ENCODE data around the gene FXYD5. TPM values are rescaled to one million over a fixed set of nuclear protein-coding genes. Genes with fewer than 3 reads are reported as not detected.

The FXYD5 gene
- total RNA-seq, 1 experiment from 2014 or later: 12.7 TPM

DNA sequence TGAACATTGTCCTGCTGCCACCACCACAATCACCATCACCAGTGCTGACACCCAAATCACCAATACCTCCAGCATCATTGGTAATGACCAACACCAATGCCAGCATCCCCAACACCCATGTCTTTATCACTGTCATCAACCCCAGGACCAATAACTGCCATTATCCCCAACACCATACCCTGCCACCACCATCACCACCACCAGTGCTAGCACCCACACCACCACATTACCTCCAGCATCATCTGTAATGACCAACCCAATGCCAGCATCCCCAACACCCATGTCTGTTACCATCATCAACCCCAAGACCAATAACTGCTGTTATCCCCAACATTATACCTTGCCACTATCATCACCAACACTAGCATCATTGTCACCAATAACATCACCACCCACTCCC, 22.3 kb upstream of the FXYD5 start:
- DNase-seq (ENCODE audit: low spot score): no peak
- intact Hi-C loops (cut with micrococcal nuclease; ENCODE audit: unreplicated experiment): no loop called here
- Histone ChIP-seq H3K27ac (ENCODE audit: low read depth, low read length, poor library complexity, severe bottlenecking) (no peak overlapping the region), H3K4me3 (ENCODE audit: low read depth, low read length, poor library complexity, severe bottlenecking) (no peak overlapping the region), H3K4me1 (ENCODE audit: insufficient read depth, low read length, poor library complexity, severe bottlenecking) (no peaks in the 10 kb centered on the region), H3K9me3 (ENCODE audit: low read depth, low read length, poor library complexity, severe bottlenecking) (no peaks in the 10 kb centered on the region), H3K36me3 (ENCODE audit: insufficient read depth, low read length, poor library complexity, severe bottlenecking) (no peaks in the 10 kb centered on the region), H3K27me3 (replicated peaks; ENCODE audit: insufficient read depth, low read depth, low read length, poor library complexity) (no peaks in the 10 kb centered on the region)
- no peak for TF ChIP-seq EZH2 (IDR thresholded peaks at IDR 0.05; ENCODE audit: borderline replicate concordance, low read depth, low read length, poor library complexity, severe bottlenecking)
- TF ChIP-seq CTCF (conservative IDR thresholded peaks at IDR 0.05; ENCODE audit: low read depth, low read length): no peak
- no TSS peak for BruUV-seq (replicated peaks)
- CTCF ChIA-PET: no interaction called here
- POLR2A ChIA-PET (ENCODE audit: low non-redundant PET): no interaction called here

DNA sequence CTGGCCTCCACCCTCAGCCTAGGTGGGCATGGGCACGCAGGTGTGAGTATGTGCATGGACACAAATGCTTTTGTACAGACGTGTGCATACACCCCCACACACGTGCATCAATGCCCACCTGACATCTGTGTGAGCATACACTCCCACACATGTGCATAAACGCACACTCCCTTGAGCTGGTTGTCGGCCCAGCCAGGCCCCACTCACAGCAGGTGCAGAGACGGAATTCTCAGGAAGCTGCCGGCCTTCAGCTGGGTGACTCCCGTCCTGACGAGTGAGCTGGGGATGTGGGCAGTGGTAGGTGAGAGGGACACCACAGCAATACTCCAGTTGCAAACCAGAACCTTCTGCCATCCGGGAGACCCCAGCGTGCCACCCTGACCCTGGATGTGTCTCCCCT, 20.7 kb upstream of the FXYD5 start:
- TF ChIP-seq CTCF (conservative IDR thresholded peaks at IDR 0.05; ENCODE audit: low read depth, low read length) (no peak), EZH2 (IDR thresholded peaks at IDR 0.05; ENCODE audit: borderline replicate concordance, low read depth, low read length, poor library complexity, severe bottlenecking) (no peak)
- Histone ChIP-seq H3K27ac (ENCODE audit: low read depth, low read length, poor library complexity, severe bottlenecking) (no peak overlapping the region), H3K36me3 (ENCODE audit: insufficient read depth, low read length, poor library complexity, severe bottlenecking) (no peaks in the 10 kb centered on the region), H3K9me3 (ENCODE audit: low read depth, low read length, poor library complexity, severe bottlenecking) (no peaks in the 10 kb centered on the region), H3K4me1 (ENCODE audit: insufficient read depth, low read length, poor library complexity, severe bottlenecking) (no peaks in the 10 kb centered on the region), H3K4me3 (ENCODE audit: low read depth, low read length, poor library complexity, severe bottlenecking) (no peak overlapping the region), H3K27me3 (replicated peaks; ENCODE audit: insufficient read depth, low read depth, low read length, poor library complexity) (no peaks in the 10 kb centered on the region)
- ChIA-PET POLR2A (ENCODE audit: low non-redundant PET) (no interaction called here), CTCF (interaction anchor here (0.6 kb wide), 1 partner anchor 510 kb away, joined by 4 read pairs; no protein-coding TSS in a partner anchor)
- intact Hi-C loops (cut with micrococcal nuclease; ENCODE audit: unreplicated experiment): loop anchor here (2.0 kb wide), 1 partner anchor 67 kb away; no protein-coding TSS in a partner anchor
- no TSS peak for BruUV-seq (replicated peaks)
- no peak for DNase-seq (ENCODE audit: low spot score)

DNA sequence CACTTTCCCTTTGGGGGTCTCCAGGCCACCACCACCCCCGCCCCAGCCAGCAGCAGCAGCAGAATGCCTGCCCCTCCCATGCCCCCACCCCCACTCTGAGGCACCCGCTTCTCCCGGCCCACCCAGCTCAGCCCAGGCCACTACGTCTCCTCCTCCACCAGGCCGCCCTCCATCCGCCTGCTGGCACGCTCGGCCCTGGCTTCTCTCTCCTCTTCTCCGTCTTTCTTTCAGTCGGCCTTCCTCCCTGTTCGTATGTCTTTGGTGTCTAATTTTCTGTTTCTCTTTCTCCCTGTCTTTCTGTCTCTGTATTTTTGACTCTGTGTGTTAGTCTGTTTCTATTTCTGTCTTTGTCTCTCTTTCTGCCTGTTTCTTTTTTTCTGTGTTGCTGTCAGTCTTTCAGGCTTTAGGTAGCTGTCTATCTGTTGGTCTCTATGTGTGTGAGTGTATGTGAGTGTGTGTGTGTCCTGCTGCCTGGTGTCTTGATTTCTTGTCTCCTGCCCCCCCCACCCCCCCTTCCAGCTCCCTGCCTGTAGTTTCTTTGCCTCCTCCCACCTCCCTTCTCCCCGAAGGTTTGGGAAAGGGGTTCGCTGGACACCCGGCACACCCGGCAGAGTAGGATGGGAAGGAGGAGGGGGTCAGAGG, 19.8 kb upstream of the FXYD5 start, which contains the start of gene LGI4:
Gene LGI4, minus strand, starts transcription at position 459 of the 642 bp plus-strand sequence. Its CDS starts 379 bp downstream, at position 80.
- ChIA-PET CTCF (interaction anchor here (0.5 to 1.2 kb wide), 2 partner anchors 17 to 20 kb away, joined by 5 to 7 read pairs; no protein-coding TSS in a partner anchor), POLR2A (ENCODE audit: low non-redundant PET) (no interaction called here)
- no peaks in the 10 kb centered on the region for H3K27me3 ChIP-seq (replicated peaks; ENCODE audit: insufficient read depth, low read depth, low read length, poor library complexity)
- intact Hi-C loops (cut with micrococcal nuclease; ENCODE audit: unreplicated experiment): loop anchor here (2.0 kb wide), 1 partner anchor 68 kb away; no protein-coding TSS in a partner anchor
- H3K9me3 ChIP-seq (ENCODE audit: low read depth, low read length, poor library complexity, severe bottlenecking): no peaks in the 10 kb centered on the region
- DNase-seq (ENCODE audit: low spot score): no peak
- no peak for TF ChIP-seq EZH2 (IDR thresholded peaks at IDR 0.05; ENCODE audit: borderline replicate concordance, low read depth, low read length, poor library complexity, severe bottlenecking)
- no peak for TF ChIP-seq CTCF (conservative IDR thresholded peaks at IDR 0.05; ENCODE audit: low read depth, low read length)
- no peaks in the 10 kb centered on the region for H3K36me3 ChIP-seq (ENCODE audit: insufficient read depth, low read length, poor library complexity, severe bottlenecking)
- H3K27ac ChIP-seq (ENCODE audit: low read depth, low read length, poor library complexity, severe bottlenecking): no peak within 1 kb of the TSS
- BruUV-seq (replicated peaks): no TSS peak
- H3K4me3 ChIP-seq (ENCODE audit: low read depth, low read length, poor library complexity, severe bottlenecking): no peak within 1 kb of the TSS
- no peaks in the 10 kb centered on the region for H3K4me1 ChIP-seq (ENCODE audit: insufficient read depth, low read length, poor library complexity, severe bottlenecking)

Measured in A673 (cell line).